SJCRH30 (cell line): ENCODE data around the gene TEX13A. TPM values are rescaled to one million over a fixed set of nuclear protein-coding genes. Genes with fewer than 3 reads are reported as not detected.
A peak's percentile ranks its signal among the peaks of the same experiment; 100 is the strongest.

ENCODE experiments used
- DNase-seq, 2 experiments: peaks; one replicate each; pipeline ENCODE4 v3.0.0-alpha.2; 2015 to 2020
- H3K27ac ChIP-seq: fragments of 250-450 bp; sonication (Bioruptor Pico); 2 replicates; pipeline ENCODE4 v1.5.1; 2020; ENCODE audit warnings: mild to moderate bottlenecking, moderate library complexity
- H3K27me3 ChIP-seq: fragments of 250-450 bp; sonication (Bioruptor Pico); 2 replicates; pipeline ENCODE4 v1.5.1; 2020; ENCODE audit warnings: mild to moderate bottlenecking, moderate library complexity
- H3K36me3 ChIP-seq: fragments of 250-450 bp; sonication (Bioruptor Pico); 2 replicates; pipeline ENCODE4 v1.5.1; 2020; ENCODE audit warnings: mild to moderate bottlenecking, moderate library complexity
- H3K4me1 ChIP-seq: fragments of 250-450 bp; sonication (Bioruptor Pico); 2 replicates; pipeline ENCODE4 v1.5.1; 2020; ENCODE audit warnings: mild to moderate bottlenecking, moderate library complexity
- H3K4me3 ChIP-seq: fragments of 250-450 bp; sonication (Bioruptor Pico); 2 replicates; pipeline ENCODE4 v1.5.1; 2020; ENCODE audit warnings: mild to moderate bottlenecking, moderate library complexity
- H3K9me3 ChIP-seq: fragments of 250-450 bp; sonication (Bioruptor Pico); replicated peaks from 2 replicates; pipeline ENCODE4 v1.5.1; 2020; ENCODE audit warnings: mild to moderate bottlenecking, moderate library complexity
- total RNA-seq: library from RNA; depleted of rRNA; stranded (reverse); fragments of >200 nt; shearing (Covaris generic); gene quantifications from 2 replicates; pipeline ENCODE4 v1.2.3, GENCODE V29; 2014

TEX13A gene
- total RNA-seq, 1 experiment from 2014 or later, result not detected

- no peak for DNase-seq
- H3K27me3 ChIP-seq, result no peaks in the 10 kb centered on the region
- no peaks in the 10 kb centered on the region for H3K36me3 ChIP-seq
- H3K9me3 ChIP-seq, result no peaks in the 10 kb centered on the region
- H3K4me1 ChIP-seq, result no peaks in the 10 kb centered on the region
- no peak overlapping the region for H3K4me3 ChIP-seq
- no peak overlapping the region for H3K27ac ChIP-seq
These were observed 766 bp downstream of the TEX13A start for GRCh38 chrX:105219454-105220401.

GRCh38 chrX:105211066-105211575 is 9.4 kb downstream of the TEX13A start:
- Histone ChIP-seq H3K27ac (no peak overlapping the region), H3K4me1 (no peaks in the 10 kb centered on the region), H3K4me3 (no peak overlapping the region), H3K27me3 (no peaks in the 10 kb centered on the region), H3K9me3 (no peaks in the 10 kb centered on the region), H3K36me3 (no peaks in the 10 kb centered on the region)
- no peak for DNase-seq

GRCh38 chrX:105210258-105210657 is 10.2 kb downstream of the TEX13A start:
- no peak overlapping the region for H3K4me3 ChIP-seq
- DNase-seq, result no peak
- no peaks in the 10 kb centered on the region for H3K27me3 ChIP-seq
- H3K36me3 ChIP-seq, result no peaks in the 10 kb centered on the region
- no peaks in the 10 kb centered on the region for H3K9me3 ChIP-seq
- no peak overlapping the region for H3K27ac ChIP-seq
- H3K4me1 ChIP-seq, result no peaks in the 10 kb centered on the region

GRCh38 chrX:105209406-105209805 is 11.1 kb downstream of the TEX13A start:
- H3K4me1 ChIP-seq, result no peaks in the 10 kb centered on the region
- no peaks in the 10 kb centered on the region for H3K27me3 ChIP-seq
- no peak for DNase-seq
- no peak overlapping the region for H3K4me3 ChIP-seq
- H3K9me3 ChIP-seq, result no peaks in the 10 kb centered on the region
- no peaks in the 10 kb centered on the region for H3K36me3 ChIP-seq
- H3K27ac ChIP-seq, result no peak overlapping the region

- no peaks in the 10 kb centered on the region for H3K9me3 ChIP-seq
- DNase-seq, result peak; percentile 1 to 7
These were observed 28.6 kb downstream of the TEX13A start for GRCh38 chrX:105191878-105192277.

GRCh38 chrX:105190252-105190853 is 30.1 kb downstream of the TEX13A start:
- Histone ChIP-seq H3K36me3 (no peaks in the 10 kb centered on the region), H3K4me1 (no peaks in the 10 kb centered on the region), H3K4me3 (no peak overlapping the region), H3K9me3 (no peaks in the 10 kb centered on the region), H3K27ac (no peak overlapping the region), H3K27me3 (no peaks in the 10 kb centered on the region)
- DNase-seq, result peak in 1 of 2 experiments; percentile 24

More at GRCh38 chrX:105191878-105192277, 28.6 kb downstream of the TEX13A start:
- H3K4me3 ChIP-seq, result no peak overlapping the region
- no peaks in the 10 kb centered on the region for H3K36me3 ChIP-seq
- no peaks in the 10 kb centered on the region for H3K27me3 ChIP-seq
- H3K4me1 ChIP-seq, result no peaks in the 10 kb centered on the region
- no peak overlapping the region for H3K27ac ChIP-seq

GRCh38 chrX:105189093-105189492 is 31.4 kb downstream of the TEX13A start:
- DNase-seq, result no peak
- no peak overlapping the region for H3K27ac ChIP-seq
- H3K4me3 ChIP-seq, result no peak overlapping the region
- no peaks in the 10 kb centered on the region for H3K27me3 ChIP-seq
- H3K9me3 ChIP-seq, result no peaks in the 10 kb centered on the region
- no peaks in the 10 kb centered on the region for H3K36me3 ChIP-seq
- H3K4me1 ChIP-seq, result no peaks in the 10 kb centered on the region

GRCh38 chrX:105179644-105180043 is 40.9 kb downstream of the TEX13A start:
- H3K4me1 ChIP-seq, result no peaks in the 10 kb centered on the region
- no peak for DNase-seq
- H3K9me3 ChIP-seq, result no peaks in the 10 kb centered on the region
- no peaks in the 10 kb centered on the region for H3K36me3 ChIP-seq
- no peak overlapping the region for H3K4me3 ChIP-seq
- no peak overlapping the region for H3K27ac ChIP-seq
- H3K27me3 ChIP-seq, result no peaks in the 10 kb centered on the region

- Histone ChIP-seq H3K9me3 (no peaks in the 10 kb centered on the region), H3K4me1 (no peaks in the 10 kb centered on the region), H3K27ac (no peak overlapping the region), H3K36me3 (no peaks in the 10 kb centered on the region), H3K4me3 (no peak overlapping the region), H3K27me3 (no peaks in the 10 kb centered on the region)
- no peak for DNase-seq
These were observed 47.4 kb downstream of the TEX13A start for GRCh38 chrX:105173071-105173470.
